Activated naive CD8-positive, alpha-beta T cell treated with anti-CD3 and anti-CD28 coated beads for 36 hours (primary cell): ENCODE results near the gene TMEM61. TPM values are rescaled to one million over a fixed set of nuclear protein-coding genes. Genes with fewer than 3 reads are reported as not detected.
"Not testable (repeated sequence)": the region's sequence is repeated elsewhere in the genome, so short reads cannot be mapped to it uniquely, and the experiment has no call there.

Experiments
- DNase-seq: peaks from one replicate; pipeline ENCODE4 v3.0.0; 2021
- H3K27ac Mint-ChIP-seq: one replicate; pipeline ENCODE4 v1.8.0; 2022; ENCODE audit warnings: mild to moderate bottlenecking, moderate library complexity, mixed read lengths
- H3K27me3 Mint-ChIP-seq: one replicate; pipeline ENCODE4 v1.8.0; 2022; ENCODE audit warnings: mild to moderate bottlenecking, mixed read lengths
- H3K36me3 Mint-ChIP-seq: one replicate; pipeline ENCODE4 v1.8.0; 2021; ENCODE audit warnings: mild to moderate bottlenecking, mixed read lengths
- H3K4me1 Mint-ChIP-seq: one replicate; pipeline ENCODE4 v1.8.0; 2021; ENCODE audit warnings: mixed read lengths
- H3K4me3 Mint-ChIP-seq: one replicate; pipeline ENCODE4 v1.8.0; 2022; ENCODE audit warnings: mild to moderate bottlenecking, moderate library complexity, mixed read lengths
- H3K9me3 Mint-ChIP-seq: one replicate; pipeline ENCODE4 v1.8.0; 2022; ENCODE audit warnings: mixed read lengths
- total RNA-seq, 2 experiments: library from RNA; stranded (reverse); gene quantifications; one replicate each; pipeline ENCODE4 v1.2.3, GENCODE V29; 2021

The TMEM61 gene
- total RNA-seq, 2 experiments from 2014 or later, result not detected

DNA sequence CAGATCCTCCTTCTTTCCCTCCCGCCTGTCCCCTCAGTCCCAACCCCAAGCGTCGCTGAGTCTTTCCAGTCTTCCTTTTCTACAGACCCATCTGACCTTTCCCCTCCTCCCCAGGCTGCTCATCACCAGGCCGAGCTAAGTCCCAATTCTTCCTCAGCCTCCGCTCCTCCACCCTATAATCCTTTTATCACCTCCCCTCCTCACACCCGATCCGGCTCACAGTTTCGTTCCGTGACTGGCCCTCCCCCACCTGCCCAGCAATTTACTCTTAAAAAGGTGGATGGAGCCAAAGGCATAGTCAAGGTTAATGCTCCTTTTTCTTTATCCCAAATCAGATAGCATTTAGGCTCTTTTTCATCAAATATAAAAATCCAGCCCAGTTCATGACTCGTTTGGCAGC is 43.7 kb downstream of the TMEM61 start:
- peaks cover 10% of the 10 kb centered on the region for H3K27me3 Mint-ChIP-seq
- not testable (repeated sequence) for DNase-seq, H3K4me1 Mint-ChIP-seq, H3K4me3 Mint-ChIP-seq, H3K36me3 Mint-ChIP-seq, H3K9me3 Mint-ChIP-seq, H3K27ac Mint-ChIP-seq

DNA sequence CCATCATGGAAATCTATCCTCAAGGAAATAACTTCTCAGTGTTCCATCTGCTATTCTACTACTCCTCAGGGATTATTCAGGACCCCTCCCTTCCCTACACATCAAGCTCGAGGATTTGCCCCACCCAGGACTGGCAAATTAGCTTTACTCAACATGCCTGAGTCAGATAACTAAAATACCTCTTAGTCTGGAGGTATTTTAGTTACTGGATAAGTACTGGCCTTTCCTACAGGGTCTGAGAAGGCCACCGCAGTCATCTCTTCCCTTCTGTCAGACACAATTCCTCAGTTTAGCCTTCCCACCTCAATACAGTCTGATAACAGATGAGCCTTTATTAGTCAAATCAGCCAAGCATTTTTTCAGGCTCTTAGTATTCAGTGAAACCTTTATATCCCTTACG is 46.3 kb downstream of the TMEM61 start:
- H3K9me3 Mint-ChIP-seq, result not testable (repeated sequence)

DNA sequence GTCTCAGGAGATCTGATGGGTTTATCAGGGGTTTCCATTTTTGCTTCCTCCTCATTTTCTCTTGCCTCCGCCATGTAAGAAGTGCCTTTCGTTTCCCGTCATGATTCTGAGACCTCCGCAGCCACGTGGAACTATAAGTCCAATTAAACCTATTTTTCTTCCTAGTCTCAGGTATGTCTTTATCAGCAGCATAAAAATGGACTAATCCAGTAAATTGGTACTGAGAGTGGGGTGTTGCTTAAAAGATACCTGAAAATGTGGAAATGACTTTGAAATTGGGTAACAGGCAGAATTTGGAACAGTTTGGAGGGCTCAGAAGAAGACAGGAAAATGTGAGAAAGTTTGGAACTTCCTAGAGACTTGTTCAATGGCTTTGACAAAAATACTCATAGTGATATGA is 50.7 kb downstream of the TMEM61 start:
- peaks cover 15% of the 10 kb centered on the region for H3K27me3 Mint-ChIP-seq
- not testable (repeated sequence) for H3K4me1 Mint-ChIP-seq, H3K4me3 Mint-ChIP-seq, H3K27ac Mint-ChIP-seq, H3K36me3 Mint-ChIP-seq, DNase-seq, H3K9me3 Mint-ChIP-seq

More for the DNA sequence above, 46.3 kb downstream of the TMEM61 start:
- not testable (repeated sequence) for H3K4me3 Mint-ChIP-seq, H3K27ac Mint-ChIP-seq, H3K36me3 Mint-ChIP-seq, DNase-seq, H3K27me3 Mint-ChIP-seq, H3K4me1 Mint-ChIP-seq

- Mint-ChIP-seq H3K4me1 (no peaks in the 10 kb centered on the region), H3K27ac (no peak overlapping the region), H3K4me3 (no peak overlapping the region), H3K36me3 (no peaks in the 10 kb centered on the region), H3K27me3 (peaks cover 34% of the 10 kb centered on the region), H3K9me3 (no peaks in the 10 kb centered on the region)
- DNase-seq, result no peak
Measured at GRCh38 chr1:55033265-55033614, 52.8 kb downstream of the TMEM61 start.

- no peak for DNase-seq
- peaks cover 48% of the 10 kb centered on the region for H3K27me3 Mint-ChIP-seq
- no peak overlapping the region for H3K27ac Mint-ChIP-seq
- H3K9me3 Mint-ChIP-seq, result no peaks in the 10 kb centered on the region
- H3K4me1 Mint-ChIP-seq, result no peaks in the 10 kb centered on the region
- no peak overlapping the region for H3K4me3 Mint-ChIP-seq
- H3K36me3 Mint-ChIP-seq, result no peaks in the 10 kb centered on the region
Measured at GRCh38 chr1:55034476-55035133, 54.2 kb downstream of the TMEM61 start.

- Mint-ChIP-seq H3K4me3 (no peak overlapping the region), H3K36me3 (no peaks in the 10 kb centered on the region), H3K27me3 (peaks cover 61% of the 10 kb centered on the region), H3K9me3 (no peaks in the 10 kb centered on the region), H3K27ac (no peak overlapping the region), H3K4me1 (peaks cover 2% of the 10 kb centered on the region)
- no peak for DNase-seq
Measured at GRCh38 chr1:55035904-55036303, 55.5 kb downstream of the TMEM61 start.

GRCh38 chr1:55037733-55038551 is 57.5 kb downstream of the TMEM61 start:
- Mint-ChIP-seq H3K4me3 (no peak overlapping the region), H3K27ac (no peak overlapping the region), H3K4me1 (peaks cover 2% of the 10 kb centered on the region), H3K36me3 (no peaks in the 10 kb centered on the region), H3K27me3 (peaks cover 78% of the 10 kb centered on the region), H3K9me3 (no peaks in the 10 kb centered on the region)
- no peak for DNase-seq

- peaks cover 2% of the 10 kb centered on the region for H3K4me1 Mint-ChIP-seq
- DNase-seq, result no peak
- H3K9me3 Mint-ChIP-seq, result no peaks in the 10 kb centered on the region
- no peak overlapping the region for H3K27ac Mint-ChIP-seq
- peaks cover 74% of the 10 kb centered on the region for H3K27me3 Mint-ChIP-seq
- H3K4me3 Mint-ChIP-seq, result no peak overlapping the region
- H3K36me3 Mint-ChIP-seq, result no peaks in the 10 kb centered on the region
Measured at GRCh38 chr1:55038552-55038838, 58.1 kb downstream of the TMEM61 start.

GRCh38 chr1:55038974-55039341 is 58.5 kb downstream of the TMEM61 start:
- Mint-ChIP-seq H3K36me3 (no peaks in the 10 kb centered on the region), H3K4me3 (no peak overlapping the region), H3K4me1 (peaks cover 2% of the 10 kb centered on the region), H3K27ac (no peak overlapping the region), H3K9me3 (no peaks in the 10 kb centered on the region), H3K27me3 (peaks cover 73% of the 10 kb centered on the region)
- no peak for DNase-seq

- Mint-ChIP-seq H3K27ac (no peak within 1 kb of the TSS), H3K36me3 (no peaks in the 10 kb centered on the region), H3K4me3 (no peak within 1 kb of the TSS), H3K4me1 (peaks cover 2% of the 10 kb centered on the region), H3K9me3 (no peaks in the 10 kb centered on the region), H3K27me3 (peaks cover 73% of the 10 kb centered on the region)
- no peak for DNase-seq
Measured at GRCh38 chr1:55039342-55040082, 59.1 kb downstream of the TMEM61 start, which contains the start of gene PCSK9. PCSK9 (plus strand) TSS chr1:55039548; CDS start chr1:55039838, 290 bp downstream.

- Mint-ChIP-seq H3K4me3 (no peak overlapping the region), H3K27ac (no peak overlapping the region), H3K9me3 (no peaks in the 10 kb centered on the region), H3K36me3 (no peaks in the 10 kb centered on the region), H3K27me3 (peaks cover 71% of the 10 kb centered on the region), H3K4me1 (peaks cover 2% of the 10 kb centered on the region)
- DNase-seq, result no peak
Measured at GRCh38 chr1:55040083-55040932, 59.9 kb downstream of the TMEM61 start.

DNA sequence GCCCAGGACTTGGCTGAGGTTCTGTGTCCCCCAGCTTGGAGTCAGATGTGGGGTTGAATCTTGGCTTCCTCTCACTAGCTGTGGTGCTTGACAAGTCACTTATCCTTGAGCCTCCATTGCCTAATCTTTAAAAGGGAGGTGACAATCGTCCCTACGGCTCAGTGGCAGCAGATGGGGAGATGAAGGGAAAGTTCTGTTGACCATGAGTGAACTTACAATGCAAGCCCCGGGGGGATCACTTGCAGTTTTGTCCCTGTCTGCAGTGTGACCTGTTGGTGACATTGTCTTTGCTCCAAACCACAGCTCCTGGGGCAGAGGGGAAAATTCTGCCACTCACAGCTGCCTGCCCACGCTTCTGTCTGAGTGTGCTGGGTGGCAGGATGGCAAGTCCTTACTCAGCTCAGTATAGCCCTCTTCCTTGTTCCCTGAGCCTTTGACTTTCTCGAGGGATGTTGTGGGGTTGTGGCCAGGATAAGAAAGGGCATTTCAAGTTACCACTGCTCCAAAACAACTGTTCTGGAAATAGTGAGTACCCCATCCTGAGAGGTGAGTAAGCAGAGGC is 60.6 kb downstream of the TMEM61 start:
- Mint-ChIP-seq H3K27ac (no peak overlapping the region), H3K9me3 (no peaks in the 10 kb centered on the region), H3K4me3 (no peak overlapping the region), H3K4me1 (peaks cover 2% of the 10 kb centered on the region), H3K36me3 (no peaks in the 10 kb centered on the region), H3K27me3 (peaks cover 64% of the 10 kb centered on the region)
- no peak for DNase-seq

GRCh38 chr1:55041613-55042012 is 61.2 kb downstream of the TMEM61 start:
- Mint-ChIP-seq H3K4me3 (no peak overlapping the region), H3K9me3 (no peaks in the 10 kb centered on the region), H3K36me3 (no peaks in the 10 kb centered on the region), H3K27me3 (peaks cover 59% of the 10 kb centered on the region), H3K27ac (no peak overlapping the region), H3K4me1 (peaks cover 2% of the 10 kb centered on the region)
- no peak for DNase-seq
